Stimulated activated CD8-positive, alpha-beta memory T cell treated with anti-CD3 and anti-CD28 coated beads, Interleukin-4, amount 100 ng/mL, for 24 hours (primary cell): Measurements from ENCODE around the gene TMEM38B.

ENCODE experiments used
- DNase-seq: peaks from one replicate; pipeline ENCODE4 v3.0.0-alpha.2; 2020; ENCODE audit warnings: low read depth

The TMEM38B gene, protein sequence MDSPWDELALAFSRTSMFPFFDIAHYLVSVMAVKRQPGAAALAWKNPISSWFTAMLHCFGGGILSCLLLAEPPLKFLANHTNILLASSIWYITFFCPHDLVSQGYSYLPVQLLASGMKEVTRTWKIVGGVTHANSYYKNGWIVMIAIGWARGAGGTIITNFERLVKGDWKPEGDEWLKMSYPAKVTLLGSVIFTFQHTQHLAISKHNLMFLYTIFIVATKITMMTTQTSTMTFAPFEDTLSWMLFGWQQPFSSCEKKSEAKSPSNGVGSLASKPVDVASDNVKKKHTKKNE

DNA sequence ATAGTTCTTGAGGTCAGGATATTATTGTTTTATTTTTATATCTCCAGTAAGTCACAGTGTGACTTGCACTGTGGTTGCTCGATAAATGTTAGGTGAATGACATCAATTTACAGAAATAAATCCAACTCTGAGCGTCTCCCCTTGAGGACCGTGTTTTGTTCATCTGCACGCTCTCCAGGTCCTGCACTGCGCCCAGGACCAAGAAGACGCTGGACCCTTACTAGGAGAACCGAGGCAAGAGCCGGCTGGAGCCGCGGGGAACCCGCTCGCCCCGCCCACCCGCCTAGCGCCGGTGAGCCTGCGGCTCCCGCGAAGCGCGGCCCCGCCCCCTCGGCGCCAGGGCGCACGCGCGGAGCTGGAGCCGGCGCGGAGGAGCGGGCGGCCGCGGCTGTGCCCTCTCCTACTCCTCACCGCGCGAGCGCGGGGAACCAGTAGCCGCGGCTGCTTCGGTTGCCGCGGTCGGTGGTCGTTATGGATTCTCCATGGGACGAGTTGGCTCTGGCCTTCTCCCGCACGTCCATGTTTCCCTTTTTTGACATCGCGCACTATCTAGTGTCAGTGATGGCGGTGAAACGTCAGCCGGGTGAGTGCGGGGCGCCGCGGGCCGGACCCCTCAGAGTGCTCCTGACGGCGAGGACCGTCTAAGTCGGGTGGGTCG lies at the start of gene TMEM38B:
Gene TMEM38B, plus strand, starts transcription at position 352 of the 658 bp plus-strand sequence. Its CDS starts 120 bp downstream, at position 472.
- DNase-seq, result peak; percentile 74

GRCh38 chr9:105646879-105647594 lies 47.3 kb upstream of the TMEM38B start:
- DNase-seq, result no peak

- DNase-seq, result no peak
Observed at GRCh38 chr9:105647595-105648349, 46.6 kb upstream of the TMEM38B start.

DNA sequence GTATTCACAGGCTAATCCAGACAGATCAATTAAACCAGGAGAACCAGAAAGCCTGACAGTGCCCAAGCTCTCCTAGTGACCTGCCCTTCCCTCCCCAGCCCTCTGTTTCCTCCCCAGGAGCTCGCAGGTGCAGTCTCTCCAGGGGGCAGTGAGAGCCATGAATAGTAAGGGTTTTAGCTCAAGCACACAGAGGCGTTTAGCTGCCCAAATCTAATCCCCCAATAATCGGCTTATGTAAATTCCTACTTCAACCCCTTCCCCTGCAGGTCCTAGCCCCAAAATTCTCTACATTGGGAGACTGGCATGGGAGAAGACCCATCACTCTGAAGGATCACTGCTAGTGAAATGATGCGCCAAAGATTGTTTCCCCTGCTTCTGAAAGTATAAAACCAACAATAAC lies 42.5 kb upstream of the TMEM38B start:
- no peak for DNase-seq

- no peak for DNase-seq
Observed at GRCh38 chr9:105656131-105656921, 38.0 kb upstream of the TMEM38B start.

DNA sequence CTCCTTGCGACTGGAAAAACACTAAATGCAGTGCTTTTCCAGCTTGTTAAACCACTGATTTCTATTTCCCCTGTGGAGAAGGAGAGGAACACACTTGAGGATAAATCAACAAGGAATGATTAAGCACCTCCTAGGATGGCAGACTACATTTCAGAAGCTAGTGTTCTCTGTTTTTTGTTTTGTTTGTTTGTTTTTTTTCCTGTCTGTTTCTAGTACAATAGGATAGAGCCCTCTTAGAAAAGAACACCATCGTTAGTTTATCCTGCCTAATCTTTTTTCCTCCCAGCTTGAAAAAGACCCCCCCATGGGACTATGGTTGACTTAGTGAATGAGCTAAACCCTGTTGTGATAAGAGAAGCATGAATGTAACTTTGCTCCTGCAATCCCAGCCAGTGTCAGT lies 36.0 kb upstream of the TMEM38B start:
- DNase-seq, result no peak

DNA sequence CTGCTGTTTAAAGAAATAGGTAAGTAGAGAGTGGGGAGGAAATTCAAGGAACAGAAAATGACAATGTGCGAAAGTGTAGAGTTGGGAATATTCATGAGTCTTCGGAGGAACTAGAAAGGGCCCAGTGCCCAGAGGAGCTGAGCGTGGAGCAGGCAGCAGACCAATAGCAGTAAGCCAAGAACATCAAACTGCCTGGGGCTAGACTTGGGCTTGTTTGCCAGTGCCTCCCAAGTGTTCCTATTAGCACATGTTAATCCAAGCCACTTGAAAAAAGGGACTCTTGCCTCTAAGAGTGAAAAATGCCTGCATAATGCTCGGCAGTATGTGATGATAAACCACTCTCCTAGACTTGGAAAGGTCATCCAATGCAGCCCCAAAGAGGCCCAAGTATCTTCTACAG lies 33.3 kb upstream of the TMEM38B start:
- no peak for DNase-seq

- DNase-seq, result no peak
Observed at GRCh38 chr9:105662184-105663104, 31.9 kb upstream of the TMEM38B start, which contains the start of gene TAL2. TSS of gene TAL2 (plus strand) at chr9:105662457. CDS start at chr9:105662497, 40 bp downstream.

- DNase-seq, result no peak
Observed at GRCh38 chr9:105663914-105664313, 30.4 kb upstream of the TMEM38B start.

- no peak for DNase-seq
Observed at GRCh38 chr9:105667867-105668266, 26.5 kb upstream of the TMEM38B start.

GRCh38 chr9:105670315-105670714 lies 24.0 kb upstream of the TMEM38B start:
- DNase-seq, result no peak

DNA sequence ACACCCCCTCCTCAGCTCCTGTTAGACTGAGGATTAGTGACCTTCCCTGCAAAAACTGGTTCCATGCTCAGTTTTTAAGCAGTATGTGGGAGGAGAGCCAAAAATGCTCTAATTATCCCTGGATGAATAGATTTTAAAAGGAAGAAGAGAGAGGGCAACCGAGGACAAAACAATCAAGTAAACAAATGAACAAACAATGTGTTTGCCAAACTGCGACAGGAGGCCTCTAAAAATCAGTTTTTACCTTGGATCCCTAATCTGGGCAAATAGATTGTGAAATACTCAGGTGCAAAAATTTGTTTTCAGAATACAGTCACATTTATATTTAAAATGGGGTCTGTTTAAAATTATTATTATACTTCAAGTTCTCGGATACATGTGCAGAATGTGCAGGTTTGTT lies 23.6 kb upstream of the TMEM38B start:
- no peak for DNase-seq

GRCh38 chr9:105672711-105673234 lies 21.6 kb upstream of the TMEM38B start:
- no peak for DNase-seq

DNA sequence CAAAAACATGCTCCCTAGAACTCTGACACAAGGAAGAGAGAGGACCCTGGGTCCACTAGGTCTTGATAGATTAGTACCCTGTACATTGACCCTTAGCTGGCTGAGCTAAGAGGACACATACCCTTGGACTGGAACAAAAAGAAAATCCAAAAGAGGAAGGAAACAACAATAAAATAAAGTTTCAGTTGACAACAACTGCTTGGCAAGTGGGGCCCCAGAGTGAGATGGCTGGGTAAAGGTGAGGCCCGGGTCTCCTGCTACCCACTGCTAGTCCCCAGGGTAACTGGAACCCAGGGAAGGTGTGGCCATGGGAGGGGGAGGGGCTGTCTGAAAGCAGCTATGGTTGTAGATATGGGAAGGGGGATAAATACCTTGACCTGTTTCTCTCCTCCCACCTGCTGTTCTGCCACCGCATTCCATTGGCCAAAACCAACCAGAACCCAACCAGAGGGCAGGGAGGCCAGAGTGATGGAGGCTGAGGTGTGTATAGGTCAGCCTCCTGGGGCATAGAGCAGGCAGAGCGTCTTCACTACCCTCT lies 20.4 kb upstream of the TMEM38B start:
- DNase-seq, result no peak

DNA sequence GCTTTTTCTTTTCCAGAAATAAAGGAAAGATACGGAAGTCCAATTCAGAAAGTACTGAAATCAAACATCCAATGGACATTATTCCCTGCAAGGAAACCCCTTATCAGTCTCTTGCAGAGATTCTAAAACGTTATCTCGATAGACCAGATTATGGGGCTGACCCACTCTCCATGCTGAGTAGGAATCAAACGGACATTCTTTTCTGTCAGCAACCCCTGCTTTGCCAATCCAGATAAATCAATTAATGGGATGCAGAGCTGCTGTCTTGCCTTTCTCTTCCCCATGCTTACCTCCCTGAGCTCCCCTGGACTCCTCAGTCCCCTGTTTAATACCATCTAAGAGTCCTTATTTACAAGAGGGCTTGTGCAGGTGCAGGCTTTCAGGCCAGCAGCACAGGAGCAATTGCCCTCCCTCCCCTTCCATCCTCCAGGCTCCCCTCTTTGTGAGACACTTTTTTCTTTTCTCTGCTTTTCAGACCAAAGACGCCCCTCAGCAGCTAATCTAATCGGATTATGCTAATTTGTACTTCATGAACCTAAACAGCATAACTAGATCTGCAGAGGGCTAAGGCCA lies 17.9 kb upstream of the TMEM38B start:
- DNase-seq, result no peak

DNA sequence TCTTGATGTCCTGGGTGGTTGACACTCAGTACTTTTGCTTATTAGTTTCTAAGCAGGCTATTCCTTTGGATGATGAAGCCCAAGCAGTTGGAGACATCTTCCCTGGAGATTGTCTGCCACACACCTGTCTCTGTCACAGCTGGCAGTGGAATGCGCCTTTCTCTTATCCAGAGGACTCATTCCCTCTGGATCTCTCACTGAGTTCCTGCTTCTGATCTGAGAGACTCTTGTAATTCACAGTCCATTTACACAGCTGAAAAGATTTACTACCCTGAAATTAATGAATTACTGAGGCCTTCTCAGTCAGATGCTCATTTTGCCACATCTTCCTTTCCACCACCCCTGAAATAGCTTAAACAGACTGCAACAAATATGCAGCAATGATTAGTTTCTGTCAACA lies 16.2 kb upstream of the TMEM38B start:
- DNase-seq, result no peak

DNA sequence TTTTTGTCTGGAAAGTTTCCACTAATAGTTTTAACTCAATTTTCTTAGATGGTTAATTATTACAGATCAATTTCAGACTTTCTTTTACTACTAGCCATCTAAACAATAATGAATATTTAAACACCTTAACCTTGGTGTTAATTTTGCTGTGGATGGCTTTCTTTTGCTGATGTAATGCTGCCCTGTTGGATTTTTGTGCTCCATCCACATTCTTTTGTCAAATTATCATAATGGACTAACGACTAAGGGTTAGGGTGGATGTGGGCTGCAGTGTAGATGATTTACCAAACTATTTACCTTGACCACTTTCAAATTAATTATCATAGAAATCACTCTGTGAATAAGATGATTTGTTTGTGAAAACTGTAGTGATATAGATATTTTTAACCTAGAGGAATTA lies 15.6 kb upstream of the TMEM38B start:
- DNase-seq, result no peak

- no peak for DNase-seq
Observed at GRCh38 chr9:105679257-105680022, 14.9 kb upstream of the TMEM38B start.

DNA sequence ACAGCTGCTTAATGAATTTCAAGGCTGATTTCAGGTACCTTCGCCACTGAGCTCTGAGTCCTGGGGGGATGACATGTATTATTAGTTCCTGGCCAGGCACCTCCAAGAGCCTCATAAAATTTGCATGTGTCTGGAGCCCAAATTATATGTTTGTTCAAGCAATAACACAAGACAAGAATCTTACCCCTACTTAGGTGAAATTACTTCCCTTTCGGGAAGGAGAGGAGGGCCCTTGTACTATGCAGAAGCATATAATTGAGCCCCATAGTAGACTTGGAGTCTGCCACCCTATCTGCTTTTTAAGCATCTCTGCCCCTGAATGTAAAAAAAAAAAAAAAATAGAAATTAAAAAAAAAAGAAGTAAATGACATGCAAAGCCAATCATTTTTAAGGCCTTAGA lies 13.0 kb upstream of the TMEM38B start:
- no peak for DNase-seq
